Measurements from ENCODE around the gene RPP30.

The RPP30 gene

DNA sequence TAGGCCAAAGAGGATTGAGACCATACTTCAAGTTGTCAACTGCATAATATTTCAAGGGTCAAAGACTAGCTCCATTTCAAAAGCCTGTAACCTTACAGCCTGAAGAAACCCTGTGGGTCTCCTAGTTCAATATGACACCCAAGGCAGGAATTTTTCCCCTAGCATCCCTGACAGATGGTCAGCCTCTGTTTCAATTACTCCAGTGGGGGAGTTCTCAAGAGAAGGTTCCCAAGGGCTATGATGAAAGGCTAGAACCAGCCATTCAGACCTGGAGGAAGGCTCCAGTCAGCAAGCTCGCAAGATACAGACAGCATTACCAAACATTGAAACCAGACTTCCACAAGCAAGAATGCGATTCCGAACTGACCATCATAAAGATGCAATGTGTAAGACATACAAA, 15.5 kb upstream of the RPP30 start:
- no peak overlapping the region for H3K27ac ChIP-seq (ENCODE audit: low read length)
- H3K4me1 ChIP-seq (ENCODE audit: control insufficient read depth in 1 of 2, insufficient read depth in 2 of 2, low read length in 2 of 2): peaks cover 0 to 11% of the 10 kb centered on the region in 2 donors
- peaks cover 18% of the 10 kb centered on the region for H3K27me3 ChIP-seq (ENCODE audit: low read depth, low read length)
- H3K9me3 ChIP-seq (ENCODE audit: control insufficient read depth in 1 of 2, low read length in 2 of 2): no peaks in the 10 kb centered on the region
- peak overlapping the region in 1 of 2 donors; percentile 31 for H3K4me3 ChIP-seq (ENCODE audit: low read depth in 1 of 2, low read length in 2 of 2)
- H3K36me3 ChIP-seq (ENCODE audit: control insufficient read depth in 1 of 2, insufficient read depth in 2 of 2, low read length in 2 of 2): no peaks in the 10 kb centered on the region

DNA sequence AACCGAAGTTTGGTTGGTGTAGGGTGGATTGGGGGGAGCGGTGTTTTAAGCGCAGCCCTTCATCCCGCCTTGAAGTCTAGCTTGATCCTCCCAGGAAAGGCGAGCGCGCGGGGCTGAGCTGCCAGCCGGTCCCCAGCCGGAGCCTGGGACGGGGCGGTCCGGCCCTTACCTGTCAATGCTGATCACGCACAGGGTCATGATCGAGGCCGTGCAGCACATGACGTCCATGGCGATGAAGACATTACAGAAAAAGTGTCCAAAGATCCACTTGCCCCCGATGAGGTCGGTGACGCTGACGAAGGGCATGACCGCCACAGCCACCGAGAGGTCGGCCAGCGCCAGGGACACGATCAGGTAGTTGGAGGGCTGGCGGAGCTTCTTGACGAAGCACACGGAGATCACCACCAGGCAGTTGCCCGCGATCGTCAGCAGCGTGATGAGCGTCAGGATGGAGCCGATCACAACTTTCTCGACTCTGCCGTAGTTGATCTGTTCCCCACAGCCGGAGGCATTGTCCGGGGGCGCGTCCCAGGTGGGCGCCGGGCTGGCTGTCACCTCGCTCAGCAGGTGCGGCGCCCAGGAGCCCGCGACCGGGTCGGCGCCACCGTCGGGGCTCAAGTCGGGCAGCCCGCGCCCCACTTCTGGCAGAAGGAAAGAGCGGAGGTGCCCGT, 14.7 kb upstream of the RPP30 start:
- H3K4me3 ChIP-seq (ENCODE audit: low read depth in 1 of 2, low read length in 2 of 2): peak overlapping the region; percentile 31 to 73
- peaks cover 0 to 11% of the 10 kb centered on the region in 2 donors for H3K4me1 ChIP-seq (ENCODE audit: control insufficient read depth in 1 of 2, insufficient read depth in 2 of 2, low read length in 2 of 2)
- no peaks in the 10 kb centered on the region for H3K9me3 ChIP-seq (ENCODE audit: control insufficient read depth in 1 of 2, low read length in 2 of 2)
- no peak overlapping the region for H3K27ac ChIP-seq (ENCODE audit: low read length)
- H3K27me3 ChIP-seq (ENCODE audit: low read depth, low read length): peaks cover 18% of the 10 kb centered on the region
- no peaks in the 10 kb centered on the region for H3K36me3 ChIP-seq (ENCODE audit: control insufficient read depth in 1 of 2, insufficient read depth in 2 of 2, low read length in 2 of 2)

DNA sequence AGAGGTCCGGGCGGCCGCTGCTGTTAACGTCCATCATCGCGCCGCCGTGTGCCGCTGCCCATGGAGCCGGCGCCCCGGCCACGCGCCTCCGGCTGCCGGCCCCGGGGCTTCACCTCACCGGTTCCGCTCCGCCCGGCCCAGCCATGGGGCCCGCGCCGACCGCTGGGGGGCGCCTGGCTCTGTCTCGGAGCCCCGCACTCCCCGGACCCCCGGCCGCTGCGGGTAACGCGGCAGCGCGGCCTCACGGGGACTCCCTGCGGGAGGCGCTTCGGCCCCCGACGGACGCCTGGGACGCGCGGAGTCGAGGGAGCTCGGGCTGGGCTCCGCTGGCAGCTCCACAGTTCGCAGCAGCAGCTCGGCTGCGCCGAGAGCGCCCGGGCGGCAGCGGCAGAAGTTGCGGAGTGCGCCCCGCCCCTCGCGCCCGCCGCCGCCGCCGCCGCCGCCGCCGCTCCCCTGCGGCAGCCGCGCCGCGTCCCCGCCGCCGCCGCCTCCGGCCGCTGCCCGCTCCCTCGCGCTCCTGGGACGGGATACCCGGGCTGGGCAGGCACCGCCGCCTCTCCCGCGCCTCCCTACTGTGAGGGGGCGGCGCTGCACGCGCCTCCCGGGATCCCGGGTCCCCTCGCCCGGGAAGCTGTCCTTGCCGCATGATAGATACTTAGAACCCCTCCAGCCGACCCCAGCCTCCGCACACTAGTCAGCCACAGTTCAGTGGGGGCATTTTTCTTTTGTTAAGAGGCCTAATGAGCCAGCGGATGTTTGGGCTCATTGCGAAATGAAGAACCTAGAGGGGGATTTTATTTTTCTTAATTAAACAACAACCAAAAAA, 13.9 kb upstream of the RPP30 start, which contains the start of gene HTR7:
Gene HTR7, minus strand, starts transcription at position 405 of the 826 bp plus-strand sequence. Its CDS starts 368 bp downstream, at position 37.
- Histone ChIP-seq H3K36me3 (ENCODE audit: control insufficient read depth in 1 of 2, insufficient read depth in 2 of 2, low read length in 2 of 2) (no peaks in the 10 kb centered on the region), H3K9me3 (ENCODE audit: control insufficient read depth in 1 of 2, low read length in 2 of 2) (no peaks in the 10 kb centered on the region), H3K4me3 (ENCODE audit: low read depth in 1 of 2, low read length in 2 of 2) (peak within 1 kb of the TSS; percentile 67 to 73), H3K27me3 (ENCODE audit: low read depth, low read length) (peaks cover 18% of the 10 kb centered on the region), H3K27ac (ENCODE audit: low read length) (peak within 1 kb of the TSS; percentile 52), H3K4me1 (ENCODE audit: control insufficient read depth in 1 of 2, insufficient read depth in 2 of 2, low read length in 2 of 2) (peaks cover 0 to 11% of the 10 kb centered on the region in 2 donors)

DNA sequence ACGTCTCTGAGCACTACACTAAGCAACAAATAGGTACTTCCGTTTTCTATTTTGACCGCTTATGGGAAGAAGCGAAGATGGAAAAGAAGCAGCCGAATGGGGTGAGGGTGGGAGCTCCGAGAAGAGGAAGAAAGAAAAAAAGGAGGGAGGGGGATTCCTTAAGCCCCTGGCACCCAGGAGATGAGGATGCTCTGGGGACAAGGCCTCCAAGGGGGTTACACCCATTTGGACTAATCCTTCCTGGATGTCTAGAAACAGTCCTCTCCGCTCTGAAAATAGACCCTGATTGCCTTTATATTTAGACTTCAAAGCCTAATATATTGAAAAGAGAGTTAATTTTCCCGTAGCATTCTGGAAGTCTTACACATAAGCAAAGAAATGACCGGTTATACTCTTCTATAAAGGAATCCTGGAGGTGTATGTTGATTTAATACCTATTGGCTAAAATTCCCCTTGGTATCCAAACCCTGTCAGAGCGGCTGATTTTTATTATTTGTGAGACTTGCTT, 13.3 kb upstream of the RPP30 start:
- H3K9me3 ChIP-seq (ENCODE audit: control insufficient read depth in 1 of 2, low read length in 2 of 2): no peaks in the 10 kb centered on the region
- peaks cover 18% of the 10 kb centered on the region for H3K27me3 ChIP-seq (ENCODE audit: low read depth, low read length)
- peaks cover 0 to 11% of the 10 kb centered on the region in 2 donors for H3K4me1 ChIP-seq (ENCODE audit: control insufficient read depth in 1 of 2, insufficient read depth in 2 of 2, low read length in 2 of 2)
- peak overlapping the region; percentile 52 for H3K27ac ChIP-seq (ENCODE audit: low read length)
- H3K36me3 ChIP-seq (ENCODE audit: control insufficient read depth in 1 of 2, insufficient read depth in 2 of 2, low read length in 2 of 2): no peaks in the 10 kb centered on the region
- H3K4me3 ChIP-seq (ENCODE audit: low read depth in 1 of 2, low read length in 2 of 2): peak overlapping the region; percentile 67 to 73

DNA sequence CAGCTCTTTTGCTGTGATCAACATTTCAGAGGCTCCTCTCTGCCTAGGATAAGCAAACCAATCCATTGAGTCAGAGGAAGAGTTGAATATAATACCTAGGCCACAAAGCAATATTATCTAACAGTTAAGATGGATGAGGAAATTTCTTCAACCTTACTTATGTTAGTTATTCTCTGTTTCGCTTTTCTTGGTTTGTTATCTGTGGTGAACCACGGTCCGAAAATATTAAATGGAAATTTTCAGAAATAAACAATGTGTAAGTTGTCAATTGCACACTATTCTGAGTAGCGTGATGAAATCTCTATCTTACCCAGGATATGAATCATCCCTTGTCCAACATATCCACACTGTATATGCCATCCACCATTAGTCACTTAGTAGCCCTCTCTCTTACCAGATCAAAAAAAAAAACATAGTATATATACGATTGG, 12.4 kb upstream of the RPP30 start:
- Histone ChIP-seq H3K4me1 (ENCODE audit: control insufficient read depth in 1 of 2, insufficient read depth in 2 of 2, low read length in 2 of 2) (peaks cover 0 to 11% of the 10 kb centered on the region in 2 donors), H3K4me3 (ENCODE audit: low read depth in 1 of 2, low read length in 2 of 2) (no peak overlapping the region), H3K27ac (ENCODE audit: low read length) (no peak overlapping the region), H3K9me3 (ENCODE audit: control insufficient read depth in 1 of 2, low read length in 2 of 2) (no peaks in the 10 kb centered on the region), H3K27me3 (ENCODE audit: low read depth, low read length) (peaks cover 18% of the 10 kb centered on the region), H3K36me3 (ENCODE audit: control insufficient read depth in 1 of 2, insufficient read depth in 2 of 2, low read length in 2 of 2) (no peaks in the 10 kb centered on the region)

DNA sequence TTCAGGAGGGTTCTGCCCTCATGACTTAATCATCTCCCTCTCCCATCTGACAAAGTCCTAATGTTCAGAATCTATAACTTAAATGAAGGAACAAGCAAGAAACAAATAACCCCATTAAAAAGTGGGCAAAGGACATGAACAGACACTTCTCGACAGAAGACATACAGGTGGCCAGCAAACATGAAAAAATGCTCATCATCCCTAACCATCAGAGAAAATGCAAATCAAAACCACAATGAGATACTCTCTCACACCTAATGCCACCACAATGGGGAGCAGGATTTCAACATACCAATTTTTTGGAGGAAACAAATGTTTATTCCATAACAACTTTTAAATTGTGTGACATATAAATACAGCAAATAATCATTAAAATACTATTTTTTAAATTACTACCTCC, 11.0 kb upstream of the RPP30 start:
- Histone ChIP-seq H3K27ac (ENCODE audit: low read length) (no peak overlapping the region), H3K9me3 (ENCODE audit: control insufficient read depth in 1 of 2, low read length in 2 of 2) (no peaks in the 10 kb centered on the region), H3K36me3 (ENCODE audit: control insufficient read depth in 1 of 2, insufficient read depth in 2 of 2, low read length in 2 of 2) (no peaks in the 10 kb centered on the region), H3K27me3 (ENCODE audit: low read depth, low read length) (peaks cover 15% of the 10 kb centered on the region), H3K4me3 (ENCODE audit: low read depth in 1 of 2, low read length in 2 of 2) (no peak overlapping the region), H3K4me1 (ENCODE audit: control insufficient read depth in 1 of 2, insufficient read depth in 2 of 2, low read length in 2 of 2) (peaks cover 0 to 11% of the 10 kb centered on the region in 2 donors)

DNA sequence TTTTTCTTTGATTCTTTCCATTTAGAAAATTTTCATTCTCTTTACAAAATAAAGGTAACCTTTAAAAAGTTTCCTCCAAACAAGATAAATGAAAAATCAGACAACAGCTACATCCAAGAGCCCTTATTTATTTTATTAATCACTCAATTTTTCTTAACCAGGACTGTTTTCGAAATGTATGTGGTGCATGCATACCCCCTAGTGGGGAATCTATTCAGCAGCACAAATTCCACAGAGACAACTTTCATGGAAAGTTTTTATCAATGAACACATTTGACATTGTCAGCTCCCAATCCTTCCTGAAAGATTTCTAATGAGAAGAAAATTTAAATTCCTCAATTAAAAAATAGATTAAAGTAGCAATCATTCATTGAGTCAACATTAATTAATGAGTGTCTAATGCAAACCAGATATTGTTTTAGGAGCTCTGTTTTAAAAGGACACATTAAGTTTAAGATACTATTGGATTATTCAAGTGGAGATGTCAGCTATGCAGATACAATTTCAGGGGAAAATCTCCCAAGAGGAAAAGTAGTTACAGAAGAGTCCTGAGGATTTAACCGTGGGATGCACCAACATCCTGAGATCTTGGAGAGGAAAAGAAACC, 8.8 kb upstream of the RPP30 start:
- no peaks in the 10 kb centered on the region for H3K9me3 ChIP-seq (ENCODE audit: control insufficient read depth in 1 of 2, low read length in 2 of 2)
- no peak overlapping the region for H3K4me3 ChIP-seq (ENCODE audit: low read depth in 1 of 2, low read length in 2 of 2)
- peaks cover 0 to 3% of the 10 kb centered on the region in 2 donors for H3K4me1 ChIP-seq (ENCODE audit: control insufficient read depth in 1 of 2, insufficient read depth in 2 of 2, low read length in 2 of 2)
- no peaks in the 10 kb centered on the region for H3K27me3 ChIP-seq (ENCODE audit: low read depth, low read length)
- H3K36me3 ChIP-seq (ENCODE audit: control insufficient read depth in 1 of 2, insufficient read depth in 2 of 2, low read length in 2 of 2): no peaks in the 10 kb centered on the region
- H3K27ac ChIP-seq (ENCODE audit: low read length): no peak overlapping the region

DNA sequence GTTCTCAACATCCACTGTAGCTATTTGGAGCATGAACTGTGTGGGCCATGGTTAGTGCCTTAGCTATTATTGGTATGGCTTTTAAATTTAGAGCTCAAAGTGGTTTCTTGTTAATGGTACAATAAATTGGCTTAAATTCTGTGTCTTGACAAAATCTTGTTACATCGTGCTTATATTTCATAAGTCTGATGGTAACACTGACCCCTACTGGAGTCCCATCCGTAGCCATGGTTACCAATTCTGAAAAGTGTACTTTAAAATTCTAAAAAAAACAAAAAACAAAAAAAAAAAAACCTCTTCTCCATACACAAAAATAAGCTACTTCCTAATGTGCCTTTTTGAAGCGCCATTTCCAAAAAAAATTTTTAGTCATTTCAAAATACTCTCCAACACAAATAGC, 6.4 kb upstream of the RPP30 start:
- H3K27ac ChIP-seq (ENCODE audit: low read length): no peak overlapping the region
- no peaks in the 10 kb centered on the region for H3K4me1 ChIP-seq (ENCODE audit: control insufficient read depth in 1 of 2, insufficient read depth in 2 of 2, low read length in 2 of 2)
- H3K27me3 ChIP-seq (ENCODE audit: low read depth, low read length): no peaks in the 10 kb centered on the region
- H3K4me3 ChIP-seq (ENCODE audit: low read depth in 1 of 2, low read length in 2 of 2): no peak overlapping the region
- H3K9me3 ChIP-seq (ENCODE audit: control insufficient read depth in 1 of 2, low read length in 2 of 2): peaks cover 0 to 5% of the 10 kb centered on the region in 2 donors
- H3K36me3 ChIP-seq (ENCODE audit: control insufficient read depth in 1 of 2, insufficient read depth in 2 of 2, low read length in 2 of 2): no peaks in the 10 kb centered on the region

DNA sequence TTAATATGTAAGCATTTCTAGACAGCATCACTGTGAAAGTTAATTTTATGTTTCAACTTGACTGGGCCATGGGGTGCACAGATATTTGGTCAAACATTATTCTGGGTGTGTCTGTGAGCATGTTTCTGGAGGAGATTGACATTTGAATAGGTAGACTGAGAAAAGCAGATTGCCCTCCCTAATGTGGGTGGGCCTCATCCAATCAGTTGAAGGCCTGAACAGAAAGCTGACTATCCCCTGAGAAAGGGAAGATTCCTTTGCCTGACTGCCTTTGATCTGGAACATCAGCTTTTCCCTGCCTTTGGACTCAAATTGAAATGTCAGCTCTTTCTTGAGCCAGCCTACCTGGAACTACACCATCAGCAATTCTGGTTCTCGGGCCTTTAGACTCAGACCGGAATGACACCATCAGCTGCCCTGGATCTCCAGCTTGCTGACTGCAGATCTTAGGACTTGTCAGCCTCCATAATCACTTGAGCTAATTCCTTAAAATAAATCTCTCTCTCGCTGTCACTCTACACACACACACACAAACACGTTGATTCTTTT, 5.7 kb upstream of the RPP30 start:
- Histone ChIP-seq H3K9me3 (ENCODE audit: control insufficient read depth in 1 of 2, low read length in 2 of 2) (peaks cover 0 to 5% of the 10 kb centered on the region in 2 donors), H3K27ac (ENCODE audit: low read length) (no peak overlapping the region), H3K36me3 (ENCODE audit: control insufficient read depth in 1 of 2, insufficient read depth in 2 of 2, low read length in 2 of 2) (no peaks in the 10 kb centered on the region), H3K27me3 (ENCODE audit: low read depth, low read length) (no peaks in the 10 kb centered on the region), H3K4me3 (ENCODE audit: low read depth in 1 of 2, low read length in 2 of 2) (no peak overlapping the region), H3K4me1 (ENCODE audit: control insufficient read depth in 1 of 2, insufficient read depth in 2 of 2, low read length in 2 of 2) (no peaks in the 10 kb centered on the region)

DNA sequence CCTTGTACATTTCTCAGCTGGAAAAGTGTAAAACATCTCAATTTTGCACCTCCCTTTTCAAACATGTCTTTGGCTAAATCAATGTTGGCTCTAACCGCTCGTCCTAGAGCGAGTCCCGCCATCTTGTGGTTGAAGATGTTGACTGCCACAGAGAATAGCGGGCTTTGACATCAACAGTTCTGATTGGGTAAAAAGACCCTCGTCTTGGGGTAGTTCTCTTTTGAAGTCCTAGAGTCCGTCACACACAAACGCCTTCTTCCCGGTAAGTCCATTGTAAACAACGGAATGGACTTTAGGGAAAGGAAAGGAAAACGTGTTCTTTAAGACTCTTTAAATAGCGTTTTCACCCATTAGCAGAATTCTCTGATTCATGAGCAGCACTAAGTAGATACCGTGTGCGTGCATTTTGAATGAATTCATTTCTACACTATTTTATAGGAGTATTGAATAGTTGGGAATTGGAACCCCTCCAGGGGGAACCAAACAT, 452 bp upstream of the RPP30 start:
- peaks cover 4 to 10% of the 10 kb centered on the region in 2 donors for H3K36me3 ChIP-seq (ENCODE audit: control insufficient read depth in 1 of 2, insufficient read depth in 2 of 2, low read length in 2 of 2)
- no peaks in the 10 kb centered on the region for H3K27me3 ChIP-seq (ENCODE audit: low read depth, low read length)
- H3K9me3 ChIP-seq (ENCODE audit: control insufficient read depth in 1 of 2, low read length in 2 of 2): peaks cover 0 to 5% of the 10 kb centered on the region in 2 donors
- peak overlapping the region; percentile 85 to 90 for H3K4me3 ChIP-seq (ENCODE audit: low read depth in 1 of 2, low read length in 2 of 2)
- peaks cover 0 to 18% of the 10 kb centered on the region in 2 donors for H3K4me1 ChIP-seq (ENCODE audit: control insufficient read depth in 1 of 2, insufficient read depth in 2 of 2, low read length in 2 of 2)
- peak overlapping the region; percentile 15 for H3K27ac ChIP-seq (ENCODE audit: low read length)

DNA sequence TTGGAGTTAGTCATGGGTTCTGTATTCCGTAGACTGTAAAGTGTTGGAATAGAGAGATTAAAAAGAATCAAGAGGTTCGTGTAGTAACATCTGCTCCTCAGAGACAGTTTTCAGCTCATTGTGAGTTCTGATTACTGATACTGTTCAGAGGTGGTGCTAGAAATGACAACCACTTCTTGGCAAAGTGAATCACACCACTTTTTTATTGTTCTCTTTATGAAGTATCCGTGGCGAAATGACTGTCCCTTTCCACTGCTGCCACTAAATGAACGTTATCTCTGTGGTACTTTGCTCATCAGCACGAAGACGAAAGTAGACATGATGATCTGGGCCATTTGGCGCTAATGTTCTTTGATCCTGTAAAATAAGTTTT, 860 bp downstream of the RPP30 start:
- Histone ChIP-seq H3K4me3 (ENCODE audit: low read depth in 1 of 2, low read length in 2 of 2) (peak overlapping the region; percentile 85 to 90), H3K4me1 (ENCODE audit: control insufficient read depth in 1 of 2, insufficient read depth in 2 of 2, low read length in 2 of 2) (peaks cover 0 to 18% of the 10 kb centered on the region in 2 donors), H3K36me3 (ENCODE audit: control insufficient read depth in 1 of 2, insufficient read depth in 2 of 2, low read length in 2 of 2) (peaks cover 17 to 22% of the 10 kb centered on the region in 2 donors), H3K27me3 (ENCODE audit: low read depth, low read length) (no peaks in the 10 kb centered on the region), H3K27ac (ENCODE audit: low read length) (peak overlapping the region; percentile 50), H3K9me3 (ENCODE audit: control insufficient read depth in 1 of 2, low read length in 2 of 2) (peaks cover 0 to 5% of the 10 kb centered on the region in 2 donors)
